ENCODE results near the gene HOXB1.
A peak's percentile ranks its signal among the peaks of the same experiment; 100 is the strongest.

The HOXB1 gene

DNA sequence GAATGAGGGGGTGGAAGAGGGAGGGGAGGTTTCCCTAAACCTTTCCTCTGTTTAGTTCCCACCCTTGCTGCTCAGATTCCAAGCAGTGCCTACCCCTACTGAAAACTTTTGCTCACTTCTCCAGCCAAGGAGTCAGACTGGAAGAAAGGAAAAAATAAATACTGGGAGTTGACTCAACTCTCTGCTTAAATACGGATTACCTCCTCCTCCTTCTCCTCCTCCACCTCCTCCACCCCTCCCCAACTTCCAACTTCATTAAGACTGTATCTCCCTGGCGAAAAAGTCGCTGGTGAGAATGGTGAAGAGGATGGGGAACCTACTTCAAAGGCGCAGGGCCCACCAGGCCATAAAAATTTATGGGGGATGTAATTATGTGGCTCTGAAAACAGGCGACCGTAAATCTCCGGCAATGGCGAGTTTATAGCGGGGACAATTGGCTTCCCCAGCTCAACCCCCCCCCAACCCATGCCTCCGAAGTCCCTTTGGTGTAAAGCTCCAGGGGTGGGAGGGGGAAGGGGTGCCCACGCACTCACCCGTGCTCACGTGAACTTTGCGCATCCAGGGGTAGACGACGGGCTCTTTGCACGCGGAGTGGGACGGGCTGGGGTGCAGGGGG lies 46.6 kb upstream of the HOXB1 start:
- TF ChIP-seq HDGF (IDR thresholded peaks at IDR 0.05; ENCODE audit: borderline replicate concordance) (no peak), LEF1 (IDR thresholded peaks at IDR 0.05; ENCODE audit: borderline replicate concordance) (peak; percentile 98), SP1 (IDR thresholded peaks at IDR 0.05) (no peak), FOXA1 (IDR thresholded peaks at IDR 0.05) (no peak), FOXM1 (IDR thresholded peaks at IDR 0.05; ENCODE audit: borderline replicate concordance) (peak; percentile 69; the same call in 1 of the 2 replicates), CTBP1 (IDR thresholded peaks at IDR 0.05; ENCODE audit: borderline replicate concordance) (peak; percentile 99), ARNT (IDR thresholded peaks at IDR 0.05) (peak; percentile 85), L3MBTL2 (conservative IDR thresholded peaks at IDR 0.05) (peak; percentile 45)
- TF ChIP-seq, protein P1, sequence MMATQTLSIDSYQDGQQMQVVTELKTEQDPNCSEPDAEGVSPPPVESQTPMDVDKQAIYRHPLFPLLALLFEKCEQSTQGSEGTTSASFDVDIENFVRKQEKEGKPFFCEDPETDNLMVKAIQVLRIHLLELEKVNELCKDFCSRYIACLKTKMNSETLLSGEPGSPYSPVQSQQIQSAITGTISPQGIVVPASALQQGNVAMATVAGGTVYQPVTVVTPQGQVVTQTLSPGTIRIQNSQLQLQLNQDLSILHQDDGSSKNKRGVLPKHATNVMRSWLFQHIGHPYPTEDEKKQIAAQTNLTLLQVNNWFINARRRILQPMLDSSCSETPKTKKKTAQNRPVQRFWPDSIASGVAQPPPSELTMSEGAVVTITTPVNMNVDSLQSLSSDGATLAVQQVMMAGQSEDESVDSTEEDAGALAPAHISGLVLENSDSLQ (IDR thresholded peaks at IDR 0.05) = peak; percentile 94
- DNase-seq (ENCODE audit: extremely low spot score) = no peak
- CTCF ChIA-PET = interaction anchor here (1.0 kb wide), 1 partner anchor 43 kb away, joined by 4 read pairs; no protein-coding TSS in a partner anchor
- POLR2A ChIA-PET = interaction anchor here (1.1 to 3.4 kb wide), 4 partner anchors 11 to 38 kb away, joined by 3 to 19 read pairs (median 4); partner anchors contain the start of genes HOXB3 and HOXB8

DNA sequence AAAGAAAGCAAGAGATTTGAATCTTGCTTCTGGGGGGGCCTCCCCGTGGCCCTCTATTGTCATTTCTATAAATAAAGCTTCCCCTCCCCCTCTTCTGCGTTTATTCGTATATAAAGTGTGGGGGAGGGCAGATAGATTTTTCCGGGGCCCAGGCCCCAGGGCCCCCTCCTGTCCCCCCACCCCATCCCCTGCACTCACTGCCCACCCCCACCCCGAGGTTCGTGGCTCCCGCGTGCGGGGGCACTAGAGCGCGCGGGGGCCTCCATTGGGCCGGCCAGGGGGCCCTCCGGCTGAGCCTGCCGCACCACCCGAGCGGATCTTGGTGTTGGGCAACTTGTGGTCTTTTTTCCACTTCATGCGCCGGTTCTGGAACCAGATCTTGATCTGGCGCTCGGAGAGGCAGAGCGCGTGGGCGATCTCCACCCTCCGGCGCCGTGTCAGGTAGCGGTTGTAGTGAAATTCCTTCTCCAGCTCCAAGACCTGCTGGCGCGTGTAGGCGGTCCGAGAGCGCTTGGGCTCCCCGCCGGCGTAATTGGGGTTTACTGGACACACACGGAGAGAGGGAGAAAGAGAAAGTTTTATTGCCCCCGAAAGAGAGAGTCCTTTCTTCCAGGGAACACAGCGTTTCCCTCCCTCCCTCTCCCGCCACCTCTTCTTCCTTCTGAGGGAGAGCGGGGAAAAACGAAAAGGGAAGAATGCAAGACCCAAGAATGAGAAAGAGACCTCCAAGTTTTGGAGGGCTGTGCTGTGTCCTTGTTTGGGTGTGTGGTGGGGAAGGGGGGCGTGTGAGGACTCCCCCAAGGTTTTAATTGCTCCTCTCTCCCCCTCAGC lies 45.9 kb upstream of the HOXB1 start:
- no peak for DNase-seq (ENCODE audit: extremely low spot score)
- TF ChIP-seq ELF4 (IDR thresholded peaks at IDR 0.05) (no peak), ARNT (IDR thresholded peaks at IDR 0.05) (no peak), CTBP1 (IDR thresholded peaks at IDR 0.05; ENCODE audit: borderline replicate concordance) (peak; percentile 78; the same call in 1 of the 2 replicates), BHLHE40 (IDR thresholded peaks at IDR 0.05; ENCODE audit: borderline replicate concordance) (no peak)
- ChIA-PET POLR2A (interaction anchor here (0.6 to 3.4 kb wide), 5 partner anchors 10 to 38 kb away, joined by 3 to 19 read pairs (median 4); partner anchors contain the start of genes HOXB3 and HOXB8), CTCF (no interaction called here)

DNA sequence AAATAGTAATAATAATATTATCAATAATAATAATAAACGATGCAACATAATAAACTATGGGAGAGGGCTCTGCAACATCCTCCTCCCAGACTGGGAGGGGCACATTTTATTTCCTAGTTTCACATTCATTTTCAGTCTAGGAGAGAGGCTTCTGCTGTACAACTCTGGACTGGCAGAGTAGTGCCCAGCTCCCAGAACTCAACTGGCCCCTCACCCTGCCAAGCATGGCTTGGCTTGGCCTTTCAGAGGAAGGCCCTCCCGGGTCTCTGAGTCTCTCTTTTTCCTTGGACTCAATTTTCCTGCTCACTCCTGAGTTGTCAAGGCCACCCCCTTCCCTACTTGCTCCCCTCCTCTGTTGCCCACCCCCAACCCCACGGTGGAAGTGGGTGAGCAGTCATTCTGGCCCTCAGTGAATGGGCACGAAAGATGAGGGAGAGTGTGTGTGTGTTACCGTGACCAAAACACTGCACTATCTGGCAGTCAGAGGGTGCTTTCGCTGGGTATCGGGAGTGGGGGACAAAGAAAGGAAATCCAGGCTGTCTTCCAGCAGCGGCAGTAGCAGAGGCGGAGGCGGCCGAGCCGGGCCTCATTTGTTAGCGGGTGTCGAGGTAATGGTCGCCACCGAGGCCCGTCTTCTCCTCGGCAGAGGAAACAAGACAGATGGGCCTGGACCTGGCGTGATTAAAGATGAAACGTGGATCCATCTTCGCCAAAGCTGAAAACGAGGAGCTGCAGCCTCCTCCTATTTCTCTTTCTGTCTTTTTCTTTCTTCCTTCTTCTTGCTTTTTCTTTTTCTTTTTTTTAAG lies 45.1 kb upstream of the HOXB1 start:
- POLR2A ChIA-PET = interaction anchor here (0.6 to 3.4 kb wide), 4 partner anchors 9 to 21 kb away, joined by 3 to 19 read pairs (median 4); partner anchors contain the start of gene HOXB3
- no peak for TF ChIP-seq BHLHE40 (IDR thresholded peaks at IDR 0.05; ENCODE audit: borderline replicate concordance)
- TF ChIP-seq FOXA1 (IDR thresholded peaks at IDR 0.05) = no peak
- TF ChIP-seq ELF4 (IDR thresholded peaks at IDR 0.05) = no peak
- no peak for TF ChIP-seq TARDBP (IDR thresholded peaks at IDR 0.05)
- TF ChIP-seq, protein P1 (IDR thresholded peaks at IDR 0.05) = no peak
- no peak for TF ChIP-seq SP1 (IDR thresholded peaks at IDR 0.05)
- TF ChIP-seq NFRKB (IDR thresholded peaks at IDR 0.05) = no peak
- no peak for TF ChIP-seq FOXM1 (IDR thresholded peaks at IDR 0.05; ENCODE audit: borderline replicate concordance)
- TF ChIP-seq ARNT (IDR thresholded peaks at IDR 0.05) = no peak
- TF ChIP-seq CTBP1 (IDR thresholded peaks at IDR 0.05; ENCODE audit: borderline replicate concordance) = no peak
- no peak for TF ChIP-seq SUZ12 (IDR thresholded peaks at IDR 0.05)
- TF ChIP-seq HDGF (IDR thresholded peaks at IDR 0.05; ENCODE audit: borderline replicate concordance) = no peak
- no peak for TF ChIP-seq FOXK2 (IDR thresholded peaks at IDR 0.05)
- no peak for TF ChIP-seq LEF1 (IDR thresholded peaks at IDR 0.05; ENCODE audit: borderline replicate concordance)
- TF ChIP-seq ZNF384 (IDR thresholded peaks at IDR 0.05) = no peak
- no peak for TF ChIP-seq L3MBTL2 (conservative IDR thresholded peaks at IDR 0.05)
- DNase-seq (ENCODE audit: extremely low spot score) = no peak
- CTCF ChIA-PET = no interaction called here

DNA sequence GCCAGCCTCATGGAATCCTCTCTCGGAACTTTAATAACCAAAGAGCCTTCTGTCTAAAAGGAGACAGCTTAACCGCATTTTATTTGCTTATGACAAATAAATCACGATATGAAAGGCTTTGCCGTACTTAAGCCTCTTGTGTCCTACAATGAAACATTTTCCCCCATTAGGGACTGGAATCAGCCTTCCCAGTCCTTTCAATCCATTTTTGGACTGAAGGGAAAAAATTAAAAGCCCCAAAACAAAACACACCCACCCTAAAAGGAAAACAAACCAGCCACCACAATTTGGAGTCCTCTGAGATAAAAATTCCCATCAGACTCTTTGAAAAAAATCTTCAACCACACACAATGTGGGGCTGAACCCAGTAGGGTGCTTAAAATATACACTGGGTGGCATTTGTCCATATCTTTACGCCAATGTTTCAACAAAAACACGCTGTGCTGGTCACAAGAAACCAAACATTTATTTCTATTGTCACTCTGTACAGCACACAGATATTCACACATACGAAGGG lies 44.3 kb upstream of the HOXB1 start:
- POLR2A ChIA-PET = interaction anchor here (0.9 to 1.0 kb wide), 2 partner anchors 13 to 23 kb away, joined by 3 to 4 read pairs; no protein-coding TSS in a partner anchor
- TF ChIP-seq ELF4 (IDR thresholded peaks at IDR 0.05) = no peak
- TF ChIP-seq, protein P1 (IDR thresholded peaks at IDR 0.05) = peak; percentile 91
- no peak for TF ChIP-seq TARDBP (IDR thresholded peaks at IDR 0.05)
- peak; percentile 94 for TF ChIP-seq CTBP1 (IDR thresholded peaks at IDR 0.05; ENCODE audit: borderline replicate concordance)
- DNase-seq (ENCODE audit: extremely low spot score) = no peak
- CTCF ChIA-PET = interaction anchor here (0.7 to 1.2 kb wide), 2 partner anchors 76 to 1827 kb away, joined by 3 to 4 read pairs; no protein-coding TSS in a partner anchor

DNA sequence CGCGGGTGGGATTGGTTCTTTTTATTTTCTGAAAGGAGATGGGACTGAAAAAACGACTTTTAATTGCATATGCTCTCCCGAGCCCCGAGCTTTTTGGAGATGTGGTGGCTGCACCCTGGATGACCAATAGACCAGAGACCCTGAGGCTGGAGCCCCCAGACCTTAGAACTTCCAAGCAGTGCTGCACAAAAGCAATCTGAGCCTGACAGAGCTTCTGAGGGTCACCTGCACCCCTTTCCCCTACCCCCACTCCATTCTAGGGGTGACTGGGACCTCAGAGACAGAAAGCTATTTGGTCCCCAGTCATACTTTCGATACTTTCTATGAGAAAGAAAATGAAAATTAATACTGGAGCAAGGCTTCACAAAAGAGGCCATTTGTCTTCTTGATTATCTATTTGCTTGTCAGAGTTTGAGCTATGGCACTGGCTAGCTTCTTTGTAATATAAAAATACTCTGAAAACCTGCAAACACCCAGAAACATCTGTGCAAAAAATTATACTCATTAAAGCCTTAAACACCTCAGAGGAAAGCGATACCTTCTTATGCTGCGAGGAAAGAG lies 43.8 kb upstream of the HOXB1 start:
- TF ChIP-seq BHLHE40 (IDR thresholded peaks at IDR 0.05; ENCODE audit: borderline replicate concordance) (no peak), NFRKB (IDR thresholded peaks at IDR 0.05) (no peak), ZNF384 (IDR thresholded peaks at IDR 0.05) (no peak), LEF1 (IDR thresholded peaks at IDR 0.05; ENCODE audit: borderline replicate concordance) (no peak), ARNT (IDR thresholded peaks at IDR 0.05) (no peak), FOXM1 (IDR thresholded peaks at IDR 0.05; ENCODE audit: borderline replicate concordance) (no peak), HDGF (IDR thresholded peaks at IDR 0.05; ENCODE audit: borderline replicate concordance) (no peak), ELF4 (IDR thresholded peaks at IDR 0.05) (no peak), L3MBTL2 (conservative IDR thresholded peaks at IDR 0.05) (no peak), SUZ12 (IDR thresholded peaks at IDR 0.05) (no peak), CTBP1 (IDR thresholded peaks at IDR 0.05; ENCODE audit: borderline replicate concordance) (no peak), FOXK2 (IDR thresholded peaks at IDR 0.05) (no peak), SP1 (IDR thresholded peaks at IDR 0.05) (no peak), TARDBP (IDR thresholded peaks at IDR 0.05) (no peak), FOXA1 (IDR thresholded peaks at IDR 0.05) (no peak)
- TF ChIP-seq, protein P1 (IDR thresholded peaks at IDR 0.05) = no peak
- CTCF ChIA-PET = interaction anchor here (0.5 to 1.2 kb wide), 4 partner anchors 13 to 1827 kb away, joined by 3 to 4 read pairs (median 3); no protein-coding TSS in a partner anchor
- POLR2A ChIA-PET = interaction anchor here (0.9 to 1.0 kb wide), 2 partner anchors 12 to 24 kb away, joined by 3 to 4 read pairs; no protein-coding TSS in a partner anchor
- DNase-seq (ENCODE audit: extremely low spot score) = no peak

All from HEK293T (cell line).